Thyroid gland (tissue), 4 donors: ENCODE measurements around the gene BCR.

Experiments used
- POLR2A ChIP-seq, 2 donors: fragments of 450-650 bp; IDR thresholded peaks; one replicate each; pipeline ENCODE4 v1.6.1; 2017; ENCODE audit warnings: antibody characterized with exemption in 2 of 2, mild to moderate bottlenecking in 2 of 2, moderate library complexity in 1 of 2
- TF ChIP-seq, protein P1 (sequence below), 6 experiments: fragments of 200-600 bp in 3 of 6; fragments of 450-650 bp in 3 of 6; sonication (generic) in 3 of 6; IDR thresholded peaks; one replicate each; pipeline ENCODE4 v1.5.1; 2016 to 2019; ENCODE audit warnings: antibody characterized with exemption in 6 of 6, mild to moderate bottlenecking in 2 of 6, inconsistent platforms in 1 of 6, moderate library complexity in 1 of 6

DNA sequence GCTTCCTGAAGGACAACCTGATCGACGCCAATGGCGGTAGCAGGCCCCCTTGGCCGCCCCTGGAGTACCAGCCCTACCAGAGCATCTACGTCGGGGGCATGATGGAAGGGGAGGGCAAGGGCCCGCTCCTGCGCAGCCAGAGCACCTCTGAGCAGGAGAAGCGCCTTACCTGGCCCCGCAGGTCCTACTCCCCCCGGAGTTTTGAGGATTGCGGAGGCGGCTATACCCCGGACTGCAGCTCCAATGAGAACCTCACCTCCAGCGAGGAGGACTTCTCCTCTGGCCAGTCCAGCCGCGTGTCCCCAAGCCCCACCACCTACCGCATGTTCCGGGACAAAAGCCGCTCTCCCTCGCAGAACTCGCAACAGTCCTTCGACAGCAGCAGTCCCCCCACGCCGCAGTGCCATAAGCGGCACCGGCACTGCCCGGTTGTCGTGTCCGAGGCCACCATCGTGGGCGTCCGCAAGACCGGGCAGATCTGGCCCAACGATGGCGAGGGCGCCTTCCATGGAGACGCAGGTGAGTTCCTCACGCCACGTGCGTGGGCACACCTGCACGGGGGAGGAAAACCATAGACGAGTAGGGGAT, 1.5 kb downstream of the BCR start:
- no peak for TF ChIP-seq POLR2A (IDR thresholded peaks at IDR 0.05)
- TF ChIP-seq, protein P1, sequence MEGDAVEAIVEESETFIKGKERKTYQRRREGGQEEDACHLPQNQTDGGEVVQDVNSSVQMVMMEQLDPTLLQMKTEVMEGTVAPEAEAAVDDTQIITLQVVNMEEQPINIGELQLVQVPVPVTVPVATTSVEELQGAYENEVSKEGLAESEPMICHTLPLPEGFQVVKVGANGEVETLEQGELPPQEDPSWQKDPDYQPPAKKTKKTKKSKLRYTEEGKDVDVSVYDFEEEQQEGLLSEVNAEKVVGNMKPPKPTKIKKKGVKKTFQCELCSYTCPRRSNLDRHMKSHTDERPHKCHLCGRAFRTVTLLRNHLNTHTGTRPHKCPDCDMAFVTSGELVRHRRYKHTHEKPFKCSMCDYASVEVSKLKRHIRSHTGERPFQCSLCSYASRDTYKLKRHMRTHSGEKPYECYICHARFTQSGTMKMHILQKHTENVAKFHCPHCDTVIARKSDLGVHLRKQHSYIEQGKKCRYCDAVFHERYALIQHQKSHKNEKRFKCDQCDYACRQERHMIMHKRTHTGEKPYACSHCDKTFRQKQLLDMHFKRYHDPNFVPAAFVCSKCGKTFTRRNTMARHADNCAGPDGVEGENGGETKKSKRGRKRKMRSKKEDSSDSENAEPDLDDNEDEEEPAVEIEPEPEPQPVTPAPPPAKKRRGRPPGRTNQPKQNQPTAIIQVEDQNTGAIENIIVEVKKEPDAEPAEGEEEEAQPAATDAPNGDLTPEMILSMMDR (IDR thresholded peaks at IDR 0.05), result no peak
